Thymus (tissue), 11 donors: ENCODE data around the gene MEX3D. TPM values are rescaled to one million over a fixed set of nuclear protein-coding genes. Genes with fewer than 3 reads are reported as not detected.

ENCODE experiments used
- DNase-seq, 9 donors: peaks; one replicate each; pipeline ENCODE4 v3.0.0-alpha.2; 2013; ENCODE audit warnings: low spot score in 9 of 9, low read depth in 6 of 9, missing footprints in 1 of 9
- H3K27ac ChIP-seq, 2 donors: one replicate each; pipeline ENCODE4 v1.5.1; 2013; ENCODE audit warnings: control low read depth in 1 of 2, low read depth in 1 of 2, low read length in 1 of 2, mild to moderate bottlenecking in 1 of 2, moderate library complexity in 1 of 2
- H3K27me3 ChIP-seq, 2 donors: one replicate each; pipeline ENCODE4 v1.5.1; 2013; ENCODE audit warnings: low read length in 1 of 2; ENCODE audit not compliant: control insufficient read depth in 2 of 2, insufficient read depth in 1 of 2
- H3K36me3 ChIP-seq, 2 donors: one replicate each; pipeline ENCODE4 v1.5.1; 2013; ENCODE audit warnings: low read length in 1 of 2, mild to moderate bottlenecking in 1 of 2, moderate library complexity in 1 of 2; ENCODE audit not compliant: control insufficient read depth in 2 of 2, insufficient read depth in 2 of 2
- H3K4me1 ChIP-seq, 2 donors: one replicate each; pipeline ENCODE4 v1.5.1; 2013; ENCODE audit warnings: low read length in 2 of 2; ENCODE audit not compliant: control insufficient read depth in 2 of 2, insufficient read depth in 2 of 2
- H3K4me3 ChIP-seq, 2 donors: one replicate each; pipeline ENCODE4 v1.5.1; 2013; ENCODE audit warnings: low read length in 2 of 2, control low read depth in 1 of 2, mild to moderate bottlenecking in 1 of 2
- H3K9me3 ChIP-seq, 2 donors: one replicate each; pipeline ENCODE4 v1.5.1; 2013; ENCODE audit warnings: low read length in 1 of 2, mild to moderate bottlenecking in 1 of 2; ENCODE audit not compliant: control insufficient read depth in 2 of 2, insufficient read depth in 1 of 2
- WGBS: extraction: QIAGEN DNeasy Blood & Tissue Kit; methylation state at CpG from one replicate; pipeline ENCODE4 v1.1.7; 2013; 5-methylcytosine and 5-hydroxymethylcytosine counted together
- polyA plus RNA-seq: library from polyadenylated mRNA; stranded (reverse); fragments of 200-250 nt; gene quantifications from one replicate; pipeline ENCODE4 v1.2.3, GENCODE V29; 2013
- total RNA-seq: library from RNA; stranded (reverse); fragments of 120-200 nt; gene quantifications from one replicate; pipeline ENCODE4 v1.2.4, GENCODE V29; 2013
- donor health status: healthy.

The MEX3D gene
- total and polyA plus RNA-seq, 2 donors = 5.4 to 13.0 TPM

DNA sequence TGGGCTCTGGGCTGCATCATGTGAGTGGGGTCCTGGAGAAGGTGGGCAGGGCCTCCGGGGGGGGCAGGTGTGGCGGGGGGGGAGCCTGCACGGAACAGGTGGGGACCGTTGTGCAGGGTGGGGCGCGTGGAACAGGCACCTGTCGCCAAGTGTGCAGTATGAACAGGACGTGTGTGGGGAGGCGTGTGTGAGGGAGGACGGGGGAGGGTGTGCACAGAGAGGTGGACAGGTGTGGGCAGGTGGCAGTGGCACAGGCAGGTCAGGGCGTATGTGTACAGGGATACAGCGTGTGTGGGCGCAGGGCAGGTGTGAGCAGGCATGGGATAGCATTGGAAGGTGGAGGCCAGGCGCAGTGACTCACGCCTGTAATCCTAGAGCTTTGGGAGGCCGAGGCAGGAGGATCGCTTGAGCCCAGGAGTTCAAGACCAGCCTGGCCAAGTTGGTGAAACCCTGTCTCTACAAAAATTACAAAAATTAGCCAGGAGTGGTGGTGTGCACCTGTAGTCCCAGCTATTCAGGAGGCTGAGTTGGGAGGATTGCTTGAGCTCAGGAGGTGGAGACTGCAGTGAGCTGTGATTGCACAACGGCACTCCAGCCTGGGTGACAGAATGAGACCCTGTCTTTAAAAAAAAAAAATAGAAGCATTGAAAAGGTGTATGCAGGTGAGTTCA is 41.0 kb downstream of the MEX3D start:
- Histone ChIP-seq H3K9me3 (peaks cover 0 to 4% of the 10 kb centered on the region in 2 donors), H3K36me3 (no peaks in the 10 kb centered on the region), H3K4me1 (no peaks in the 10 kb centered on the region), H3K4me3 (no peak overlapping the region), H3K27ac (no peak overlapping the region), H3K27me3 (peaks cover 31 to 53% of the 10 kb centered on the region in 2 donors)
- WGBS = 84% methylated on average over 18 of the region's 18 CpGs
- DNase-seq = no peak

DNA sequence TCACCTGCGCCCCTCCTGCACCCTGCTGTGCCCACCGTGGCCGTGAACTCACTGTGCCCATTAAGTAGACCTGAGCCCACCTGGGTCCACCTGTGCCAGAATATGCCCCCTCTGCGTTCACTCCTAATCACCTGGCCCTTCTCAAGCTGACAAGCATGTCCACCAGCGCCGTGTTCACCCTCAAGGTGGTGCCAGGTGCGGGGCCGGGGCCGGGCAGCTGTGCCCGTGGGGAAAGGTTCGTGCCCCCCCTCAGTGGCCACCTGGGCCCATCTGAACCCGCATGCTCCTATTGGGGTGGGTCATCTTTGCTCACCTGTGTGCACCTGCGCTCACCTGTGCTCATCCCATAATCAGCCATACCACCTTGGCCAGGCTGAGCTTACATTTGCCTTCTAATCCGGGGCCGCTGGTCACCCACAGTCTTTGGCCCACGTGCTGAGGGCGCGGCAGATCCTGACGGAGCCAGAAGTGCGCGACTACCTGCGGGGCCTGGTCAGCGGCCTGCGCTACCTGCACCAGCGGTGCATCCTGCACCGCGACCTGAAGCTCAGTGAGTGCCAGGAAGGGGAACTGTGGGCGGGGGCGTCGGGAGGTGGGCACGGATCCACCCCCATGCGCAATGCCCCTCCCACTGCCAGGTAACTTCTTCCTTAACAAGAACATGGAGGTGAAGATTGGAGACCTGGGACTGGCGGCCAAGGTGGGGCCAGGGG is 41.9 kb downstream of the MEX3D start:
- H3K4me1 ChIP-seq = no peaks in the 10 kb centered on the region
- peaks cover 0 to 4% of the 10 kb centered on the region in 2 donors for H3K9me3 ChIP-seq
- H3K4me3 ChIP-seq = no peak overlapping the region
- H3K27ac ChIP-seq = no peak overlapping the region
- no peak for DNase-seq
- H3K27me3 ChIP-seq = peaks cover 36 to 59% of the 10 kb centered on the region in 2 donors
- 84% methylated on average over 33 of the region's 33 CpGs for WGBS
- H3K36me3 ChIP-seq = no peaks in the 10 kb centered on the region

DNA sequence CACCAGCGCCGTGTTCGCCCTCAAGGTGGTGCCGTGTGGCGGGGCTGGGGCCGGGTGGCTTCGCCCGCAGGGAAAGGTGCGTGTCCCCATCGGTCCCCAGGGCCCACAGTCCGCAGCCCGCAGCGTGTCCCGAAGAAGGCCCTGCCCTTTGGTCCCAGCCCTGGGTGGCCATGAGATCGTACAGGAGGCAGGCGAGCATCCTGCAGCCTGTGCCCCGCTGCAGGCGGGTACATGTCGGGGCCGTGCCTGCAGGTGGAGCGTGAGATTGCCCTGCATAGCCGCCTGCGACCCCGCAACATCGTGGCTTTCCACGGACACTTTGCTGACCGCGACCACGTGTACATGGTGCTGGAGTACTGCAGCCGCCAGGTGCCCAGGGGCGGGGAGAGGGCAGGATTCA is 42.8 kb downstream of the MEX3D start:
- no peak overlapping the region for H3K27ac ChIP-seq
- H3K4me1 ChIP-seq = no peaks in the 10 kb centered on the region
- peaks cover 36 to 60% of the 10 kb centered on the region in 2 donors for H3K27me3 ChIP-seq
- H3K4me3 ChIP-seq = no peak overlapping the region
- WGBS = 66% methylated on average over 31 of the region's 31 CpGs
- peaks cover 0 to 4% of the 10 kb centered on the region in 2 donors for H3K9me3 ChIP-seq
- no peak for DNase-seq
- H3K36me3 ChIP-seq = no peaks in the 10 kb centered on the region

DNA sequence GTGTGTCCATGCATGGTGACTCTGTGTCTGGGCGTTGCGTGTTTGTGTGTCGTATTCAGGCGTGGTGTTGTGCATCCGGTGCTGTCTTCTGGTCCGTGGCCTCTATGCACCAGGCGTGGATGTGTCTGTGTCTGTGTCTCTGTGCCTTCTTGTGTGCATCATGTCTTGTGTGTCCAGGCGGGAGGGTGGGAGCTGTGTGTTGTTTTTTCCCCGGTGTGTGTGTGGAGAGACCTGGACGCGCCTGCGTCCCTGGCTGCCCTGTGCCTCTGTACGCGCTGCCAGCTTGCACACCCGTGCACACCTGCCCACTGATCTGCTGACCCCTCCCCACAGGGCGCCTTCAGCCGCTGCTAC is 43.2 kb downstream of the MEX3D start:
- peaks cover 0 to 4% of the 10 kb centered on the region in 2 donors for H3K9me3 ChIP-seq
- no peaks in the 10 kb centered on the region for H3K36me3 ChIP-seq
- DNase-seq = no peak
- WGBS = 74% methylated on average over 17 of the region's 17 CpGs
- H3K4me3 ChIP-seq = no peak overlapping the region
- no peaks in the 10 kb centered on the region for H3K4me1 ChIP-seq
- H3K27me3 ChIP-seq = peaks cover 36 to 64% of the 10 kb centered on the region in 2 donors
- no peak overlapping the region for H3K27ac ChIP-seq

DNA sequence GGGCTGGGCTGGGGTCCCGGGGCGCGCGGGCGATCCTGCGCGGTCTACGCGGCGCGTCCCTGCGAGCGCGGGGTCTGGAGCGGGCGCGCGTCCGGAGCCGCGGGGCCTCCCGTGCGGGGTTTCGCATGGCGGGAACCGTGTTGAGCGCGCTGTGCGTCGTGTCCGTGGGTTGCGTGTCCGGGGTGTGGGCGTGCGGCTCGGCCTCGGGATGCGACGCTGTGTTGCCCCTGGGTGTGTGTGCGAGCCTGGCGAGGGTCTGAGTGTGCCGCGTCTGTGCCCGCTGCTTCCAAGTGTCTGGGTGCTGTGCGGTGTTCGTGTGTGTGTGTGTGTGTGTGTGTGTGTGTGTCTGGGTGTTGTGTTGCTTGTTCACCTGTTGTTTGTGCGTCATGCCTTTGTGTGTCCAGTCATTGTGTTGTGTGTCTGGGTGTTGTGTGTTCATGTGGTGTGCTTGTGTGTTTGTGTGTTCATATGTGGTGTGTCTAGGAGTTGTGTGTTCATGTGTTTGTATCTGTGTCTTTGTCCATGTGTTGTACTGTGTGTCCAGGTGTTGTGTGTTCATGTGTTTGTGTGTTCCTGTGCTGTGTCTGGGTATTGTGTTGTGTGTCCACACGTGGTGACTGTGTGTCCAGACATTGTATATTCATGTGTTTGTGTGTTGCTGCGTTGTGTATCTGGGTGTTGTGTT is 43.7 kb downstream of the MEX3D start:
- Histone ChIP-seq H3K27ac (no peak overlapping the region), H3K9me3 (peaks cover 0 to 4% of the 10 kb centered on the region in 2 donors), H3K4me1 (no peaks in the 10 kb centered on the region), H3K27me3 (peaks cover 36 to 62% of the 10 kb centered on the region in 2 donors), H3K36me3 (no peaks in the 10 kb centered on the region), H3K4me3 (no peak overlapping the region)
- 20% methylated on average over 49 of the region's 49 CpGs for WGBS
- no peak for DNase-seq

DNA sequence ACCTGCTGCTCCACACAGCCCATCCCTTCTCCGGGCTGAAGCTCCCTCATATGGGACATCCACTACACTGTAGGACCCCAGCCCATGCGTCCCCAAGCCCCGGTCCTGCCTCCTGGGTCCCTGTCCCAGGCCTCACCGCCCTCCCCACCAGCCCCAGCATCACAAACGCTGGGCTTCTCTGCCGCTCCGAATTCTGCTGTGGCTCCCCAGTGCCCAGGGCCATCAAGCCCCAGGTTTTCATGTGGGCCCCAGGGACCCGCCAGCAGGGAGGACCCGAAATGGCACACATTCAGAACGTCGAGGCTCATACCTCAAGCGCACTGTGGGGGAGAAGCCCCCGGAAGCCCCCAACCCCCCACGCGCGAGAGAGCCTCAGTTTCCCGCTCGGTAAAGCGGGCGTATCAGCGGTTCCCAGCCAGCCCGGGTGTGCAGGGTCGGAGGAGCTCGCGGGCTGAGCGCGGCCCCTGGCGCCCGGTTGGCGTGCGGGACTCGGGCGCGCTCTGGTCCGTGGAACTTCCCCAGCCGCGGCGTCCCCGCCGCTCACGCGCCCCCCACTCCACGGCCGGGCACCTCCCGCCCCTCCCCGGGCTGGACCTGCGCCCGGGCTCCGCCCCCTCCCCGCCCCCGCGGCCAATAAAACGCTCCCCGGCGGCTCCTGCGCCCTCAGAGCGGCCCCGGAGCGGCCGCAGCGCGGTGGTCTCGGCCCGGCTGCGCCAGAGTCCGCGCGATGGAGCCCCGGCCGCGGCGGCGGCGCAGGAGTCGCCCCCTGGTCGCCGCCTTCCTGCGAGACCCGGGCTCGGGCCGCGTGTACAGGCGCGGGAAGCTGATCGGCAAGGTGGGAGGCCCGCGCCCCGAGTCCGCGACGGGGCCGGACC is 44.5 kb downstream of the MEX3D start, which contains the start of gene PLK5:
Gene PLK5, plus strand, starts transcription at position 666 of the 875 bp plus-strand sequence. CDS start 2,920 bp downstream, outside the sequence.
- Histone ChIP-seq H3K27ac (no peak within 1 kb of the TSS), H3K4me1 (no peaks in the 10 kb centered on the region), H3K4me3 (no peak within 1 kb of the TSS), H3K9me3 (peaks cover 0 to 4% of the 10 kb centered on the region in 2 donors), H3K27me3 (peaks cover 36 to 63% of the 10 kb centered on the region in 2 donors), H3K36me3 (no peaks in the 10 kb centered on the region)
- 12% methylated on average over 92 of the region's 92 CpGs for WGBS
- DNase-seq = no peak

DNA sequence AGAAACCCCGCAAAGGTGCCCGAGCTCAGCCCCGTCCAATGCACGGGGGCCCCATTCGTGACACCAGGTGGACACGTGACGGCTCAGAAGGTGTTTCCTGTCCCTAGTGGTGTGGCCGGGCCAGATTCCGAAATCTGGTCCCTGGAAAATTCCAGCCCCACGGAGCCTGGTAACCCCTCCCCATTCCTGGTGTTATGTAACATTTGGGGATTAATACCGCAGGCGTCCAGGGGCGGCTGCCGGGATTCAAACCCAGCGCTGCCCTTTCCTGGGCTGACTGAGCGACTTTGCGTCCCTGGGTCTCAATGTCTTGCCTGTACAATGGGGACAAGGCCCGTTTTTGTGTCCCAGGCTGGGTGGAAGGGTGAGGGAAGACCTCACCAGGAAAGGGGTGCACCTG is 45.3 kb downstream of the MEX3D start:
- H3K4me3 ChIP-seq = no peak overlapping the region
- no peaks in the 10 kb centered on the region for H3K4me1 ChIP-seq
- no peak for DNase-seq
- peaks cover 36 to 68% of the 10 kb centered on the region in 2 donors for H3K27me3 ChIP-seq
- H3K36me3 ChIP-seq = no peaks in the 10 kb centered on the region
- H3K9me3 ChIP-seq = peaks cover 0 to 4% of the 10 kb centered on the region in 2 donors
- WGBS = 75% methylated on average over 18 of the region's 18 CpGs
- no peak overlapping the region for H3K27ac ChIP-seq

DNA sequence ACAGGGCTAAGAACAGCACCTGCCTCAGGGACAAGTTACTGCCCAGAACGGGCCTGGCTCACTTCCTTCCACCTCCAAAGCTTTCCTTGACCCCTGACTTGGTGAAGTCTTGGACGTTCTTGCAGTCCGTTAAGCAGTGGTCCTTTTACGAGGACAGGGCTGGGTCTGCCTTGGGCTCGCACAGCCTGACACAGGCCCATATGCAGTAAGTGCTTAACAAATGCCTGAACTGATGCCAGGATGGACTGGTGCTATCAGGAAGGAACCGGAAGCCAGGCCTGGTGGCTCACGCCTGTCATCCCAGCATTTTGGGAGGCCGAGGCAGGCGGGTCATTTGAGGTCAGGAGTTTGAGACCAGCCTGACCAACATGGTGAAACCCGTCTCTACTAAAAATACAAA is 46.1 kb downstream of the MEX3D start:
- Histone ChIP-seq H3K4me1 (no peaks in the 10 kb centered on the region), H3K27me3 (peaks cover 36 to 68% of the 10 kb centered on the region in 2 donors), H3K9me3 (peaks cover 0 to 4% of the 10 kb centered on the region in 2 donors), H3K36me3 (no peaks in the 10 kb centered on the region), H3K27ac (no peak overlapping the region), H3K4me3 (no peak overlapping the region)
- WGBS = 84% methylated on average over 10 of the region's 10 CpGs
- no peak for DNase-seq
